MM.1S (cell line): ENCODE results near the gene ZNF292.

Experiments
- EZH2 ChIP-seq: fragments of 300-600 bp; sonication (generic); optimal IDR thresholded peaks from 2 replicates; pipeline ENCODE3; 2017; ENCODE audit warnings: low read depth, mild to moderate bottlenecking, antibody characterized with exemption, low read length, mixed read lengths
- TF ChIP-seq, protein P1 (sequence below): fragments of 300-600 bp; sonication (generic); IDR thresholded peaks from 2 replicates; pipeline ENCODE4 v1.5.1; 2016; ENCODE audit warnings: antibody characterized with exemption, low read length, mixed read lengths

DNA sequence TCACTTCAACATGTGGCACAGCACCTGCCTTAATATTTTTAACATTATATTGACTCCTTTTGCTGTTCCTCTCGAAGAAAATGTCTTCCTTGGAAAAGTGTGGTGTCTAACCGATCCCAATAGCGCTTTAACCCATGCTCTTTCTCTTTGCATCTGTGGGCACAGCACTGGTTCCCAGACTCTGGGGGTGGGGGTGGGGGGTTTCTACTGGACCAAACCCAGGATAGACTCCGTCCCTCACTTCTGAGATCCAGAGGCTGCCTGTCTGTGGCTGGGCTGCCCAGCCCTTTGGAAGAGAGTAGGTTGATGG lies 3.9 kb upstream of the ZNF292 start:
- TF ChIP-seq, protein P1, sequence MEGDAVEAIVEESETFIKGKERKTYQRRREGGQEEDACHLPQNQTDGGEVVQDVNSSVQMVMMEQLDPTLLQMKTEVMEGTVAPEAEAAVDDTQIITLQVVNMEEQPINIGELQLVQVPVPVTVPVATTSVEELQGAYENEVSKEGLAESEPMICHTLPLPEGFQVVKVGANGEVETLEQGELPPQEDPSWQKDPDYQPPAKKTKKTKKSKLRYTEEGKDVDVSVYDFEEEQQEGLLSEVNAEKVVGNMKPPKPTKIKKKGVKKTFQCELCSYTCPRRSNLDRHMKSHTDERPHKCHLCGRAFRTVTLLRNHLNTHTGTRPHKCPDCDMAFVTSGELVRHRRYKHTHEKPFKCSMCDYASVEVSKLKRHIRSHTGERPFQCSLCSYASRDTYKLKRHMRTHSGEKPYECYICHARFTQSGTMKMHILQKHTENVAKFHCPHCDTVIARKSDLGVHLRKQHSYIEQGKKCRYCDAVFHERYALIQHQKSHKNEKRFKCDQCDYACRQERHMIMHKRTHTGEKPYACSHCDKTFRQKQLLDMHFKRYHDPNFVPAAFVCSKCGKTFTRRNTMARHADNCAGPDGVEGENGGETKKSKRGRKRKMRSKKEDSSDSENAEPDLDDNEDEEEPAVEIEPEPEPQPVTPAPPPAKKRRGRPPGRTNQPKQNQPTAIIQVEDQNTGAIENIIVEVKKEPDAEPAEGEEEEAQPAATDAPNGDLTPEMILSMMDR, result no peak
- no peak for TF ChIP-seq EZH2
